ENCODE measurements around the gene TMEM208.

GRCh38 chr16:67252609-67253497, 25.9 kb downstream of the TMEM208 start:
- TF ChIP-seq CTCF (IDR thresholded peaks at IDR 0.05), result no peak
- TF ChIP-seq RCOR1 (IDR thresholded peaks at IDR 0.05; ENCODE audit: low read length), result peak; percentile 52; the same call in 1 of the 2 replicates
- no peak for TF ChIP-seq POLR2AphosphoS5 (IDR thresholded peaks at IDR 0.05; ENCODE audit: low read depth, low read length)
- TF ChIP-seq RXRA (IDR thresholded peaks at IDR 0.05; ENCODE audit: borderline replicate concordance, low read depth), result no peak
- no peak for TF ChIP-seq RFX5 (IDR thresholded peaks at IDR 0.05; ENCODE audit: low read length)
- TF ChIP-seq YY1 (IDR thresholded peaks at IDR 0.05; ENCODE audit: low read depth), result no peak
- no peak for TF ChIP-seq ZBTB33 (IDR thresholded peaks at IDR 0.05; ENCODE audit: borderline replicate concordance, low read depth)

Data from SK-N-SH (cell line).